HCT116 (cell line): ENCODE data around the gene MORF4L1. TPM values are rescaled to one million over a fixed set of nuclear protein-coding genes. Genes with fewer than 3 reads are reported as not detected.

Experiments used
- ATAC-seq: fragments of 200-7000 bp; cut with Tn5 transposase; 2 replicates; pipeline ENCODE4 v1.9.1; 2020; ENCODE audit warnings: mild to moderate bottlenecking, moderate library complexity
- BruUV-seq: library from RNA; stranded (reverse); fragments of 400-500 nt; replicated peaks from 2 replicates; lab custom pipeline; 2021; lab: Mats Ljungman, UMichigan
- CTCF ChIA-PET: fragments of 300-600 bp; sonication (Branson Sonifier 250); formaldehyde crosslinking; loops from one replicate; lab custom pipeline; 2021; ENCODE audit warnings: antibody characterized with exemption; lab: Charles Lee
- POLR2A ChIA-PET: fragments of 300-600, 350-600 bp; sonication (Branson Sonifier 250); formaldehyde crosslinking; loops from one replicate; lab custom pipeline; 2021; ENCODE audit warnings: antibody characterized with exemption; lab: Charles Lee
- RAD21 ChIA-PET, 2 experiments: fragments of 300-600 bp; sonication (Branson Sonifier 250); formaldehyde crosslinking; loops; one replicate each; lab custom pipeline; 2023; ENCODE audit warnings: low total read pairs in 2 of 2; ENCODE audit not compliant: uncharacterized antibody in 2 of 2, unreplicated experiment in 2 of 2, low non-redundant PET in 1 of 2; lab: Charles Lee
- DNase-seq: peaks from one replicate; pipeline ENCODE4 v3.0.0-alpha.2; 2010; ENCODE audit warnings: low read depth, low spot score
- H2AFZ ChIP-seq: fragments of 200-600 bp; shearing (Covaris generic), sonication (generic); 2 replicates; pipeline ENCODE4 v1.6.1; 2017; ENCODE audit warnings: low read depth, mixed run types, mixed read lengths, antibody characterized with exemption, low read length; ENCODE audit not compliant: poor library complexity, severe bottlenecking
- H3K27ac ChIP-seq: 2 replicates; pipeline ENCODE4 v1.5.1; 2012; ENCODE audit warnings: low read depth, low read length
- H3K27me3 ChIP-seq: fragments of 200-600 bp; sonication (generic); 2 replicates; pipeline ENCODE4 v1.6.1; 2016; ENCODE audit warnings: mixed run types, low read length, mixed read lengths; ENCODE audit not compliant: insufficient read depth
- H3K36me3 ChIP-seq, 2 experiments: fragments of 200-500 bp in 1 of 2; fragments of 200-600 bp in 1 of 2; sonication (Bioruptor generic) in 1 of 2; sonication (generic) in 1 of 2; 2 replicates each; pipeline versions ENCODE4 v1.5.1 to v1.6.1; 2014 to 2016; ENCODE audit warnings: low read length in 2 of 2, inconsistent platforms in 1 of 2, mixed read lengths in 1 of 2, mixed run types in 1 of 2; ENCODE audit not compliant: insufficient read depth in 2 of 2, control insufficient read depth in 1 of 2
- H3K4me1 ChIP-seq, 2 experiments: fragments of 200-600 bp in 1 of 2; sonication (generic) in 1 of 2; 2 replicates each; pipeline versions ENCODE4 v1.5.1 to v1.6.1; 2012 to 2017; ENCODE audit warnings: low read length in 2 of 2, inconsistent platforms in 1 of 2, mild to moderate bottlenecking in 1 of 2, mixed read lengths in 1 of 2, mixed run types in 1 of 2, moderate library complexity in 1 of 2; ENCODE audit not compliant: insufficient read depth in 2 of 2, control insufficient read depth in 1 of 2
- H3K4me2 ChIP-seq: fragments of 200-600 bp; sonication (generic); 2 replicates; pipeline ENCODE4 v1.6.1; 2017; ENCODE audit warnings: mixed run types, low read length, mixed read lengths
- H3K4me3 ChIP-seq, 2 experiments: fragments of 200-600 bp in 1 of 2; sonication (generic) in 1 of 2; replicated peaks in 1 of 2; 2 replicates each; pipeline ENCODE4 v1.5.1; 2011 to 2016; ENCODE audit warnings: low read length in 2 of 2, control low read depth in 1 of 2, low read depth in 1 of 2, mild to moderate bottlenecking in 1 of 2, mixed read lengths in 1 of 2, mixed run types in 1 of 2
- H3K79me2 ChIP-seq: fragments of 200-600 bp; sonication (generic); 2 replicates; pipeline ENCODE4 v1.6.1; 2017; ENCODE audit warnings: mild to moderate bottlenecking, mixed run types, low read length, moderate library complexity, mixed read lengths; ENCODE audit not compliant: insufficient read depth
- H3K9ac ChIP-seq: fragments of 200-600 bp; sonication (generic); 2 replicates; pipeline ENCODE4 v1.6.1; 2016; ENCODE audit warnings: low read length, mixed read lengths
- H3K9me2 ChIP-seq: fragments of 200-600 bp; sonication (generic), shearing (Covaris generic); 2 replicates; pipeline ENCODE4 v1.6.1; 2017; ENCODE audit warnings: mixed run types, mild to moderate bottlenecking, moderate library complexity; ENCODE audit not compliant: insufficient read depth
- H3K9me3 ChIP-seq, 2 experiments: fragments of 200-500 bp in 1 of 2; fragments of 200-600 bp in 1 of 2; sonication (Bioruptor generic) in 1 of 2; sonication (generic) in 1 of 2; 2 replicates each; pipeline ENCODE4 v1.6.1; 2014 to 2017; ENCODE audit warnings: low read length in 2 of 2, mixed read lengths in 2 of 2, inconsistent platforms in 1 of 2, low read depth in 1 of 2, mild to moderate bottlenecking in 1 of 2, mixed run types in 1 of 2, moderate library complexity in 1 of 2; ENCODE audit not compliant: control insufficient read depth in 1 of 2, insufficient read depth in 1 of 2
- H4K20me1 ChIP-seq: fragments of 200-600 bp; sonication (generic), shearing (Covaris generic); 2 replicates; pipeline ENCODE4 v1.6.1; 2017; ENCODE audit warnings: mixed run types, mild to moderate bottlenecking, moderate library complexity; ENCODE audit not compliant: insufficient read depth
- ATF3 ChIP-seq: IDR thresholded peaks from 2 replicates; pipeline ENCODE4 v1.6.1; 2012
- CTCF ChIP-seq, 3 experiments: fragments of 200-600 bp in 1 of 3; sonication (generic) in 1 of 3; IDR thresholded peaks in 2 of 3; conservative IDR thresholded peaks in 1 of 3; 2 replicates each; pipeline ENCODE4 v1.5.1; 2012 to 2017; ENCODE audit warnings: low read depth in 2 of 3, low read length in 2 of 3, antibody characterized with exemption in 1 of 3, borderline replicate concordance in 1 of 3, control low read depth in 1 of 3, mild to moderate bottlenecking in 1 of 3, mixed read lengths in 1 of 3, mixed run types in 1 of 3, moderate library complexity in 1 of 3; ENCODE audit not compliant: insufficient read depth in 1 of 3
- ELF1 ChIP-seq: IDR thresholded peaks from 2 replicates; pipeline ENCODE4 v1.6.1; 2012; ENCODE audit warnings: low read depth, borderline replicate concordance
- EZH2 ChIP-seq: fragments of 200-600 bp; sonication (generic); IDR thresholded peaks from 2 replicates; pipeline ENCODE4 v1.6.1; 2017; ENCODE audit warnings: antibody characterized with exemption, mixed run types
- EZH2phosphoT487 ChIP-seq: fragments of 200-600 bp; IDR thresholded peaks from 2 replicates; pipeline ENCODE4 v1.6.1; 2018; ENCODE audit warnings: antibody characterized with exemption, borderline replicate concordance
- FOSL1 ChIP-seq: IDR thresholded peaks from 2 replicates; pipeline ENCODE4 v1.6.1; 2012; ENCODE audit warnings: low read depth
- MAX ChIP-seq: IDR thresholded peaks from 2 replicates; pipeline ENCODE4 v1.6.1; 2012
- POLR2AphosphoS5 ChIP-seq: IDR thresholded peaks from 2 replicates; pipeline ENCODE4 v1.6.1; 2011; ENCODE audit warnings: mild to moderate bottlenecking, low read depth, low read length, moderate library complexity
- SIN3A ChIP-seq: IDR thresholded peaks from 2 replicates; pipeline ENCODE4 v1.6.1; 2012; ENCODE audit warnings: low read depth
- SP1 ChIP-seq: IDR thresholded peaks from 2 replicates; pipeline ENCODE4 v1.6.1; 2012; ENCODE audit warnings: low read depth
- SRF ChIP-seq: IDR thresholded peaks from 2 replicates; pipeline ENCODE4 v1.6.1; 2012; ENCODE audit warnings: low read depth
- TCF7L2 ChIP-seq: IDR thresholded peaks from 2 replicates; pipeline ENCODE4 v1.7.0; 2011; ENCODE audit warnings: borderline replicate concordance, inconsistent platforms; ENCODE audit not compliant: insufficient read depth, insufficient read length; ENCODE audit errors: extremely low read depth
- YY1 ChIP-seq: IDR thresholded peaks from 2 replicates; pipeline ENCODE4 v1.6.1; 2011; ENCODE audit warnings: low read length, low read depth, moderate library complexity, mild to moderate bottlenecking; ENCODE audit not compliant: insufficient replicate concordance; ENCODE audit errors: extremely low read depth
- ZFX ChIP-seq: fragments of 450-650 bp; IDR thresholded peaks from 2 replicates; pipeline ENCODE4 v1.6.1; 2017
- intact Hi-C: fragments of 100-400 bp; cut with micrococcal nuclease; formaldehyde crosslinking; loops from 2 replicates; pipeline ENCODE4 v1.10.0; 2022
- total RNA-seq: library from RNA; stranded (reverse); gene quantifications from one replicate; pipeline ENCODE4 v1.2.1, GENCODE V29; 2021; ENCODE audit not compliant: unreplicated experiment

Gene MORF4L1
- total RNA-seq, 1 experiment from 2014 or later = 273 TPM

- intact Hi-C loops = no loop called here
Observed at GRCh38 chr15:78933823-78934654, 61.3 kb downstream of the MORF4L1 start.

More at GRCh38 chr15:78933823-78934654, 61.3 kb downstream of the MORF4L1 start:
- Histone ChIP-seq H3K4me1 (peaks cover 10 to 26% of the 10 kb centered on the region in 2 experiments), H3K9me3 (no peaks in the 10 kb centered on the region), H3K9ac (no peak overlapping the region), H3K36me3 (no peaks in the 10 kb centered on the region; a peak in 1 of 4 replicates), H3K27ac (no peak overlapping the region), H3K4me2 (no peak overlapping the region), H3K4me3 (no peak overlapping the region), H2AFZ (no peak overlapping the region), H3K27me3 (no peaks in the 10 kb centered on the region), H3K9me2 (no peaks in the 10 kb centered on the region), H4K20me1 (no peaks in the 10 kb centered on the region), H3K79me2 (no peaks in the 10 kb centered on the region)
- TF ChIP-seq ZFX = no peak
- TF ChIP-seq CTCF (IDR thresholded peaks at IDR 0.05 in 2 of 3, conservative IDR thresholded peaks at IDR 0.05 in 1 of 3; ENCODE audit: borderline replicate concordance in 1 of 3, insufficient read depth in 1 of 3, low read depth in 2 of 3, low read length in 2 of 3) = no peak
- no peak for TF ChIP-seq MAX
- TF ChIP-seq EZH2 = no peak
- no peak for TF ChIP-seq SP1
- no peak for TF ChIP-seq TCF7L2
- TF ChIP-seq SIN3A = no peak
- no peak for TF ChIP-seq YY1
- TF ChIP-seq EZH2phosphoT487 = no peak
- TF ChIP-seq ATF3 = no peak
- TF ChIP-seq ELF1 = no peak
- no peak for TF ChIP-seq POLR2AphosphoS5
- no peak for TF ChIP-seq SRF
- no peak for TF ChIP-seq FOSL1
- RAD21 ChIA-PET = no interaction called here
- no peak for DNase-seq
- ATAC-seq = no peak
- no TSS peak for BruUV-seq
- CTCF ChIA-PET = no interaction called here
- POLR2A ChIA-PET = no interaction called here
